OCI-LY1 (cell line): Measurements from ENCODE around the gene TRAF5.

Experiments used
- H2AFZ ChIP-seq: fragments of 200-600 bp; sonication (generic), shearing (Covaris generic); 2 replicates; pipeline ENCODE4 v1.6.0; 2014; ENCODE audit warnings: antibody characterized with exemption, mild to moderate bottlenecking, low read length
- H3F3A ChIP-seq: fragments of 200-600 bp; sonication (generic), shearing (Covaris generic); 2 replicates; pipeline ENCODE4 v1.6.0; 2014; ENCODE audit warnings: mild to moderate bottlenecking, antibody characterized with exemption, low read length, moderate library complexity; ENCODE audit not compliant: insufficient read depth
- H3K27ac ChIP-seq: fragments of 200-600 bp; sonication (generic); 2 replicates; pipeline ENCODE4 v1.5.1; 2014; ENCODE audit warnings: low read length, mixed run types, mild to moderate bottlenecking, low read depth; ENCODE audit not compliant: poor library complexity, severe bottlenecking
- H3K27me3 ChIP-seq: fragments of 200-600 bp; sonication (generic); 2 replicates; pipeline ENCODE4 v1.6.0; 2014; ENCODE audit warnings: antibody characterized with exemption, mild to moderate bottlenecking, low read length, moderate library complexity; ENCODE audit not compliant: insufficient read depth
- H3K36me3 ChIP-seq: fragments of 200-600 bp; sonication (generic); 2 replicates; pipeline ENCODE4 v1.6.1; 2014; ENCODE audit warnings: mild to moderate bottlenecking, antibody characterized with exemption, low read length, moderate library complexity, mixed read lengths; ENCODE audit not compliant: insufficient read depth
- H3K4me1 ChIP-seq: fragments of 200-600 bp; sonication (generic); 2 replicates; pipeline ENCODE4 v1.5.1; 2014; ENCODE audit warnings: mild to moderate bottlenecking, low read length, moderate library complexity; ENCODE audit not compliant: insufficient read depth, severe bottlenecking
- H3K4me2 ChIP-seq: fragments of 200-600 bp; sonication (generic), shearing (Covaris generic); 2 replicates; pipeline ENCODE4 v1.6.1; 2014; ENCODE audit warnings: low read length
- H3K4me3 ChIP-seq: fragments of 200-600 bp; sonication (generic); 2 replicates; pipeline ENCODE4 v1.5.1; 2014; ENCODE audit warnings: low read length, low read depth, mild to moderate bottlenecking, mixed read lengths; ENCODE audit not compliant: poor library complexity, severe bottlenecking
- H3K79me2 ChIP-seq: fragments of 200-600 bp; shearing (Covaris generic); 2 replicates; pipeline ENCODE4 v1.6.1; 2016; ENCODE audit warnings: mixed run types, low read length, mixed read lengths; ENCODE audit not compliant: insufficient read depth
- H3K9ac ChIP-seq: fragments of 200-600 bp; sonication (generic), shearing (Covaris generic); 2 replicates; pipeline ENCODE4 v1.6.1; 2014; ENCODE audit warnings: mild to moderate bottlenecking, low read length, mixed read lengths
- H3K9me2 ChIP-seq: fragments of 200-600 bp; sonication (generic), shearing (Covaris generic); 2 replicates; pipeline ENCODE4 v1.6.1; 2014; ENCODE audit warnings: low read depth, mild to moderate bottlenecking, low read length, mixed read lengths
- H3K9me3 ChIP-seq: fragments of 200-600 bp; shearing (Covaris generic); 2 replicates; pipeline ENCODE4 v1.6.1; 2014; ENCODE audit warnings: low read length, mixed read lengths
- H4K20me1 ChIP-seq: fragments of 200-600 bp; sonication (generic), shearing (Covaris generic); 2 replicates; pipeline ENCODE4 v1.6.0; 2016; ENCODE audit warnings: mild to moderate bottlenecking, low read length; ENCODE audit not compliant: insufficient read depth
- EZH2 ChIP-seq: fragments of 200-600 bp; sonication (generic), shearing (Covaris generic); IDR thresholded peaks from 2 replicates; pipeline ENCODE4 v1.8.0; 2017; ENCODE audit warnings: borderline replicate concordance, mixed run types, mild to moderate bottlenecking, antibody characterized with exemption, low read length, moderate library complexity, mixed read lengths
- TF ChIP-seq, protein P1 (sequence below): fragments of 200-600 bp; sonication (generic), shearing (Covaris generic); IDR thresholded peaks from 2 replicates; pipeline ENCODE4 v1.5.1; 2017; ENCODE audit warnings: mild to moderate bottlenecking, antibody characterized with exemption, low read length, moderate library complexity, mixed read lengths

The TRAF5 gene

DNA sequence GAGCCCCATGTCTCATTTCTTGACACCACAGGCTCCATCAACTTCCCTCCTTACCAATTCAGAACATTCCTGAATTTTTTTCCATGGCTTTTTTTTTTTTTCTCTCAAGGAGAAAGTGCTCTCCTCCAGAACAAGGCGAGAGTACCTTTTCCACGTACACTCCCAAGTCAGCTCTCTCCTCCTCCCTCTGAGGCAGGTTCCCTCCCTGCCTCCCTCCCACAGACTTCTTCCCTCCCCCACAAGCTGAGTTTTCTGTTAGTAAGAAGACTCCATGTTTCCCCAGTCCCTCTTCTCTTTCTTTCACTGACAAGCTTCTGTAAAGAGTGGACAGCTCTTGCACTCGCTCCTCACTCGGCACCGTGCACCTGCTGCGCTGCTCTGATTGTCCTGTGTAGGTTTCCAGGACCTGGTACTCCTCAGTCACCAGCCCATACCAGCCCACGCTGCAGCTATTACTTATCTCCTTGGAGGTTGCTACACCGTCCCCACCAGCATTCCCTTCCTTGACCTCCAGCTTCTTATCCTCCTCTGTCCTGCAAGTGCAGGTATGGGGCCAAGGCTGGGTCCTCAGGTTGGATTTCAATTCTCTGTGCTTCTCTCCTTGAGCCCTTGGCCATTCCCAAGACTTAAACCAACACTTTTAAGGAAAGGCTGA is 3.8 kb downstream of the TRAF5 start:
- TF ChIP-seq, protein P1, sequence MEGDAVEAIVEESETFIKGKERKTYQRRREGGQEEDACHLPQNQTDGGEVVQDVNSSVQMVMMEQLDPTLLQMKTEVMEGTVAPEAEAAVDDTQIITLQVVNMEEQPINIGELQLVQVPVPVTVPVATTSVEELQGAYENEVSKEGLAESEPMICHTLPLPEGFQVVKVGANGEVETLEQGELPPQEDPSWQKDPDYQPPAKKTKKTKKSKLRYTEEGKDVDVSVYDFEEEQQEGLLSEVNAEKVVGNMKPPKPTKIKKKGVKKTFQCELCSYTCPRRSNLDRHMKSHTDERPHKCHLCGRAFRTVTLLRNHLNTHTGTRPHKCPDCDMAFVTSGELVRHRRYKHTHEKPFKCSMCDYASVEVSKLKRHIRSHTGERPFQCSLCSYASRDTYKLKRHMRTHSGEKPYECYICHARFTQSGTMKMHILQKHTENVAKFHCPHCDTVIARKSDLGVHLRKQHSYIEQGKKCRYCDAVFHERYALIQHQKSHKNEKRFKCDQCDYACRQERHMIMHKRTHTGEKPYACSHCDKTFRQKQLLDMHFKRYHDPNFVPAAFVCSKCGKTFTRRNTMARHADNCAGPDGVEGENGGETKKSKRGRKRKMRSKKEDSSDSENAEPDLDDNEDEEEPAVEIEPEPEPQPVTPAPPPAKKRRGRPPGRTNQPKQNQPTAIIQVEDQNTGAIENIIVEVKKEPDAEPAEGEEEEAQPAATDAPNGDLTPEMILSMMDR, result no peak

DNA sequence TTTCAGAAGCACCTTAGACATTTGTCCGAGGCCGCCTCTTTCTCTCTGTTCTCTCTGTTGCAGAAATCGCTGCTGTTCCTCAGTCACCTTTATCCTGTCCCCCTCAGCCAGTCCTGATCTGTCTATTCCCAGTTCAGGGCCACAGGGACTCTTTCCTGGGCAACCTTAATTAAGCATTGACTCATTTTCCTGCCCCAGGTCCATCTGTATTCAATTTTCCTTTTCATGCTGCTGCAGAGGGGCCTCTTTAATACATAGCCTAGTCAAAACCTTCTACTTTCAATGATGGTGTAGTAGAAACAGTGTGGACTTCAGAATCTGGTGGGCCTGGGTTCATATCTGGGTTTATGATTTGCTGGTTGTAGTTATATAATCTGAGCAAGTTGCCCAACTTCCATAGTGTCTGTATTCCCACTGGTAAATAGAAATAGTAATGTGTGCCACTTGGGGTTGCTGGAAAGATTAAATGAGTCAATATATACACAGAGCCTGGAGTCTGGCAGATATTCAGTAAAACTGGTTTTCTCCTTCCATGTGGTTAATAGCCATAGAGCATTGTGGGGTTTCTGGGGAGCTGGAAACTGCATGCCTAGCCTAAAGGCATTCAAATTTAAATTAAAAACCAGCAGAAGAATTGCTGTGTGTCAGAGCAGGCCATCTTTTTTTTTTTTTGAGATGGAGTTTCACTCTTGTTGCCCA is 4.5 kb downstream of the TRAF5 start:
- Histone ChIP-seq H3K4me3 (peak overlapping the region; percentile 83), H3K27ac (peak overlapping the region; percentile 88), H3K9ac (peak overlapping the region; percentile 46; the same call in 1 of the 2 replicates), H3K9me2 (no peaks in the 10 kb centered on the region), H2AFZ (no peak overlapping the region), H4K20me1 (no peaks in the 10 kb centered on the region), H3K79me2 (peaks cover 34% of the 10 kb centered on the region), H3K4me1 (peaks cover 95% of the 10 kb centered on the region), H3F3A (no peaks in the 10 kb centered on the region; the same call in 1 of the 2 replicates), H3K4me2 (peak overlapping the region; percentile 65; the same call in 1 of the 2 replicates), H3K27me3 (no peaks in the 10 kb centered on the region), H3K9me3 (no peaks in the 10 kb centered on the region), H3K36me3 (peaks cover 4% of the 10 kb centered on the region)
- no peak for TF ChIP-seq EZH2
- TF ChIP-seq, protein P1, result no peak

More for the DNA sequence above, 3.8 kb downstream of the TRAF5 start:
- H3K27ac ChIP-seq, result peak overlapping the region; percentile 88
- peak overlapping the region; percentile 83 for H3K4me3 ChIP-seq
- no peaks in the 10 kb centered on the region for H3K27me3 ChIP-seq
- peaks cover 4% of the 10 kb centered on the region for H3K36me3 ChIP-seq
- H3K9ac ChIP-seq, result peak overlapping the region; percentile 46; the same call in 1 of the 2 replicates
- H3K4me1 ChIP-seq, result peaks cover 92% of the 10 kb centered on the region
- no peaks in the 10 kb centered on the region for H3K9me2 ChIP-seq
- no peaks in the 10 kb centered on the region; the same call in 1 of the 2 replicates for H3F3A ChIP-seq
- peak overlapping the region; percentile 65 for H3K4me2 ChIP-seq
- peaks cover 34% of the 10 kb centered on the region for H3K79me2 ChIP-seq
- H4K20me1 ChIP-seq, result no peaks in the 10 kb centered on the region
- H3K9me3 ChIP-seq, result no peaks in the 10 kb centered on the region
- no peak overlapping the region for H2AFZ ChIP-seq

DNA sequence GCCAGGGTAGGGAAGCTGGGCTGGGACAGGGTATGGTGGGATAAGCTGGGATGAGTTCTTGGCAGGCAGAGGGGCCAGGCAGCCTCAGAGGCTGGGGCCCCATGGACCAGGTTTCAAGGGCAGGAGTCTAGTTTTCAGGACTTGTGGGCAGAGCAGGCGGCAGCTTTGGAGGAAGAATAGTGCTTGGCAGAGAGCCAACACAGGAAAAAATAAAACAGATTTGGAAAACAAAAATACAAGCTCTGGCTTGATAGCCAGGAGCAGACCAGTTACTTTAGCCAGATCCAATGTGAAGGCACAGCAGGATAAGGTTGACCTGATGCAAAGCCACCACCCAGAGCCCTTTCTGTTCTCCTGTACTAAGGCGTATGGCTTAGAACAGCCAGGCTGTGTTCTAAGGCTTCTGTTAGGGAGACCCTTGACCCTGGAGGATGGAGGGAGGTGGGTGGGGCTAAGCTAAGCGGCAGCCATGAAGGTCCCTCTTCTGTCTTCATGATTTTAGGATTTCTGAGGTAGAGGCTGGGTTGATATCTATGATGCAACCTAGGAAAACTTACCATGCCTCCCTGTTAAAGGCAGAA is 5.5 kb downstream of the TRAF5 start:
- H3K4me3 ChIP-seq, result peak overlapping the region; percentile 8
- peaks cover 4% of the 10 kb centered on the region for H3K36me3 ChIP-seq
- H3K9me2 ChIP-seq, result no peaks in the 10 kb centered on the region
- H3K27me3 ChIP-seq, result no peaks in the 10 kb centered on the region
- H2AFZ ChIP-seq, result no peak overlapping the region
- peak overlapping the region; percentile 22 for H3K4me2 ChIP-seq
- H3K4me1 ChIP-seq, result peaks cover 100% of the 10 kb centered on the region
- peaks cover 41% of the 10 kb centered on the region for H3K79me2 ChIP-seq
- no peak overlapping the region; the same call in 1 of the 2 replicates for H3K9ac ChIP-seq
- no peaks in the 10 kb centered on the region; the same call in 1 of the 2 replicates for H3F3A ChIP-seq
- peak overlapping the region; percentile 89 for H3K27ac ChIP-seq
- TF ChIP-seq, protein P1, result no peak
- no peak for TF ChIP-seq EZH2
- no peaks in the 10 kb centered on the region for H4K20me1 ChIP-seq
- no peaks in the 10 kb centered on the region for H3K9me3 ChIP-seq
